ENCODE measurements around the gene SLC24A3. TPM values are rescaled to one million over a fixed set of nuclear protein-coding genes. Genes with fewer than 3 reads are reported as not detected.
"Not testable (repeated sequence)": the region's sequence is repeated elsewhere in the genome, so short reads cannot be mapped to it uniquely, and the experiment has no call there.

The SLC24A3 gene
- polyA plus RNA-seq, 1 donor, result 28.9 TPM

DNA sequence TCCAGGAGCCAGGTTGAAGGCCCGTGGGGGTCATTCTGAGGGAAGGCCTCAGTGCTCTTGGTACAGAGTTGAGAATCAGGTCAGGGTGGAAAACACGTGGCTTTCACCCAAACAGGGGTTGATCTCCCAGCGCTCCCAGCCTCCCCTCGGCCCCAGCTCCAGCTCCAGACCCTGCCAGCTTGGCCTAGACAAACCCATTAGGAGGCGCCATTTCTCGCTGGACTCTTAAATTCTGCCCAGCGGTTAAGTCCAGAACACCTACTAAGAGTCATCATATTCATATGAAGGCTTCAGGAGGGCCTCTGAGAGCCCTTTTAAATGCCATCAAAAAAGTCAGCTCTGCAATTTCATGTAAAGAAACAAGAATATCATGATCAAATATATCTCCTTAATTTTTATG lies 387.6 kb downstream of the SLC24A3 start:
- DNase-seq, result no peak

DNA sequence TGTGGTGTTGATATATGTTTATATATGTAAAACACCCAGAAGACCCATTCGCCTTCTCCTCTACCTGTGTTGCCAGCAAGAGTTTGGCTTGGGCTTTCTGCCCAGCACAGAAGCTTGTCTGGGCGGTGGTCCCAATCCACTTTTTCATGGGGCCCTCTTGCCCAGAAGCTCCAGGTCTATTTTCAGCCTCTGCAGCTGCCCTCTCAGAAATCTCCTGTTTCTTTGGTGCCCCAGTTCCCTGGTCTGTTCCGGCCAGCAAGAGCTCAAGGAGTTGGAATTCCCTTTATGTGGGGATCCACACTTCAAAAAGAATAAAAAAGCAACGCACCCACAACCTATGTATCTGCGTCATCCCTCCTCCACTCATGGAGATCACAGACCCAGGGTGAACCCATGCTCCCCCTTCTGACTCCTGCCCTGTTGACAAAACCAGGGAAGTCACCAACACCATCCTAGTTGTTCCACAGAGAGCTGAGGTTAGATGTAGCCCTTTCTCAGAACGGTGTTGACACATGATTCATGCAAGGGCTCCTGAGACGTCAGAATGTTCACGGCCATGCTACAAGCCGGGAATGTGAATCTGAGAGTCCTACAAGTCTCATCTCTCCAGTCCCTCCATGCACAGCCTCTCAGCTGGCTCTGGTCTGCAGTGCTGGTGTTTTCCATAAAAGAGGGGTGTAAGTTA lies 388.8 kb downstream of the SLC24A3 start:
- DNase-seq, result no peak

DNA sequence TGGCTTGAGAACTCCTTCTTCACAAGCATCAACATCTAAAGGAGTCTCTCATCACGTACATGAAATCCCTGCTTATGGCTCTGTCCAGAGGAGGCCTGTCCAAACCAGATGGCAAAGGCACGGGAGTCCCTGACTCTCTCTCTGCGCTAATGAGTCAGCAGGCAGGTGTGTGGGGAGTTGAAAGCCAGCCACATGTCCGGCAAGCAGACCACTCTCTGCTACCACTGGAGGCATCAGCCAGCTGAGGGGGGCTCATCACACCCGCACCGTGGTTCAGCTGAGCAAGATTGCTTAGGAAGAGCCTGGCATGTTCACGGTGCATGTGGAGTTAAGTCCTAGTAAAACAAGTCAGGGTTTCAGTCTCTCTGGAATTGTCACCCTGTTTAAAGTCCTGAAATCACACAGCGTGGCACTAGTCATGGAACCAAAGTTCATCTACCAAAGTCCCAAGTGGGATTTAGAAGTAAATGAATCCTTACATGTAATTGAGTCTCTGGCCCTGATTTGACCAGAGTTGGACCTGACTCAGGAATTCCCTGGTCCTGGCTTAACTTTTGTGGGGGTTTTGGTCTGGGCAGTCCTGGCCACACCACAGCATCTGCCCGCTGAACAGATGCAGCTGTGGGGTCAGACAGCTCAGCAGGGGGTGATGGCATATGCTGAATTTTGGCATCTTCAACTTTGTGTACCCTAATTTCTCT lies 390.4 kb downstream of the SLC24A3 start:
- DNase-seq, result peak; percentile 25

DNA sequence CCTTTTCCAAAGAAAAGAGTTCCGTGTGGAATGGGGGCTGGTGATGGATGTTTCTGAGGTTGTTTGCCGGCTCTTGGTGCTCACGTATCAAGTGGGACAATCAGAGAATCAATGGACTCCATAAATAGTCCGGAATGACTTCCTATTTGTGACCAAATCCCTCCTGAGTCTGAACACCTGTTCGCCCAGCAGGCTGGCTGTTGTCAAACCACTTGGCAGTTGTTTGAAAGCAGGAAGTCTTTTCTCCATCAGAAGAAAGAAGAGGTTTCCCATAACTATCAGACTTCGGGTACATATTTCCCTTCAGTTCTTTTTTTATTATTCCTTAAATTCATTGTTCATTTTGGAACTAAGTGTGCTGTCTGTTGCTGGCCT lies 390.9 kb downstream of the SLC24A3 start:
- peak; percentile 18 for DNase-seq

DNA sequence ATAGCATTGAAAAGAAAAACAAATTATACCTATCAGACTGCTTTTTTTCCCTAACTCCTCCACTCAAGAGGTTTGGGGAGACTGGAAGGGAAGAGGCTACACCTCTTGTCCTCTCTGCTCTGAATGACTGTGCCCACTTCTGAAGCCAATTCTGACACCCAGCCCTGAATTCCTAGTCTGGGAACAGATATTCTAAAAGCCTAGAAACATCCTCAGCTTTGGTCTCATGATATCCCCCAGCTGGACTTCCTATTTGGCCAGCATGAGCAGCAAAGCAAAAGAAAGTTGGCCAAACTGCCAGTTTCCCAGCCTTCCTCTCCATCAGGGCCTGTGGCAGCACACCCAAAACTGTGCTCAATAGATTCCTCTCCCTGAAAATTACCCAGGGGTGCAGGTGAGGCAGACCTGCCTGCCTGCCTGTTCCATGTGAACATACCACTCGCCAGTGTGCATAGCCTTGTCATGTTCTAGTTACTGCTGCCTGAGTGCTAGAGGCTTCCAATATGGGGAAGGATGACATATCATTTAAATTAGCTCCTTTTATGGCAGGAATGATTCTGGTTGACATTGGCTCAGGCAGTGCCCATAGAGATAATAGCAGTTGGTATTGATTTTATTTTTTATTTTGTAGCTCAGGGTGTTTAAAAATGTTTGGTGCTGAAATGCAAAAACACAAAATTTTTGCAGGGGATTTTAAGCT lies 393.5 kb downstream of the SLC24A3 start:
- no peak for DNase-seq

DNA sequence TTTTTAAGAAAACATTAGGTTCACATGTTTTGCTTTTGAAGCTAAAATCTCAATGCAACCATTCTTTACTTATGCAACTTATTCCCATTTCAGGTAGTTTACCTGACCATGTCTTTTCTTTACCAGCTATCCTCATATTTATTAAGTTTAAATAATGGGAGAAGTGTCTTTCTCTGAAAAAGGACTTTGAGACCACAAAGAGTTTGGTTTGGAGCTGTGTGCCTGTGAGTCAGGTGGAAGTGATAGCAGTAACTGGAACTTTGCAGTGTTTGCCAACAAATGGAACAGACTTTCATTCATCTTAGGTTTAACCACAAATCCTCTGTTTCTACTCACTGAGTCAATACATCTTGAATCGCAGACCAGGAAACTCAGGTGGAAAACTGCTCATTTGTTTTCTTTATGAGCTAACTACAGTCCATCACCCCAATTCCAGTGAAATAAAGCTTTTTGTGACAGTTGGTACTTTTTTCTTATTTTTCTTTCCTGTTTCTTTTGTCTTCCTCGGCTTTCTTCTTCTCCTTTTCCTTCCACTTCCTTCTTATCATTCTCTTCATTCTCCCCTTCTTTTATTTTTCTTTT lies 397.3 kb downstream of the SLC24A3 start:
- no peak for DNase-seq

DNA sequence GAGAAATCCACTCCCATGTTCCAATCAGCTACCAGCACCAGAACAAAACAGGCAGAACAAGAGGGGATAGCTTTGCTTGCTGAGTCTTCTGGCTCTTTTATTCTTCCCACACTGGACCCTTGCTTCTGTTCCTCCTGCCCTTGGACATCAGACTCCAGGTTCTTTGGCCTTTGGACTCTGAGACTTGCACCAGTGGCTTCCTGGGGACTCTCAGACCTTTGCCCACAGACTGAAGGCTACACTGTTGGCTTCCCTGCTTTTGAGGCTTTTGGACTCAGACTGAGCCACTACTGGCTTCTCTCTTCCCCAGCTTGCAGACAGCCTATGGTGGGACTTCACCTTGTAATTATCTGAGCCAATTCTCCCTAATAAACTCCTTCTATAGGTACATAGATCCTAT lies 403.2 kb downstream of the SLC24A3 start:
- DNase-seq, result no peak

DNA sequence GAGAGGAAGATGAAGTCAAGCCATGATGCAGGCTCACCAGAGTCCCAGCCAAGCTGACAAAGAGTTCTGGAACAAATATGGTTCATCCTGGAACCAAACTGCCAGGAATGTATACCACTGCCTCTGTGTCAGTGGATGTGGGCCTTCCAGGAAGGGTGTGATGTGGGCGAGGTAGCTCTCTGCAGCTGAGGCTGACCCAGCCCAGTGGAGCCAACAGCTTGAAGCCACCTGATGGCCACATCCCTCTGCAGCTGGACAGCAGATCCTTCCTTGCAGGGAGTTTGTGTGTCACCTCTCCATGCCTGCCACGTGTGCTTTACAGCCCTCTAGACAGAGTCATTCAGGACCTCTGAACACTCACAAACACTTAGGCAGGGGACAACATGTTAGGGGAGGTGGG lies 403.6 kb downstream of the SLC24A3 start:
- no peak for DNase-seq

DNA sequence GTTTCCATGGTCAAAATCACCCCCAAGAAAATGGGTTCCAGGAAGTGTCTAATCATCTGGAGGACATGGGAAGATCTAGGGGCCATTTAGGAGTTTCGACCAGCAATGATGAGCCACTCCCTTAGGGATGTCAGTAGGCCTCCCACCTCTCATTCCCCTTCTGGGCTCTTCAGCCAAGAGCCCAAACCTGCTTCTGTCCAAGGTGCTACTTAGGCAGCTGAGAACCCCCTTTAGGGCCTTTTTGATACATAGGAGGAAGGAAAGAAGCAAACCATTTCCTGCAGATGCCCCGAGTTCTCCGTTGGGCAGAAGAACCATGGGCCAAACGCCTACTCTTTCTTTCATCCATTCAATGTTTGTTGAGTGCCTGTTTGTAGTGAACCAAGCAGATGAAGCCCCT lies 404.2 kb downstream of the SLC24A3 start:
- no peak for DNase-seq

DNA sequence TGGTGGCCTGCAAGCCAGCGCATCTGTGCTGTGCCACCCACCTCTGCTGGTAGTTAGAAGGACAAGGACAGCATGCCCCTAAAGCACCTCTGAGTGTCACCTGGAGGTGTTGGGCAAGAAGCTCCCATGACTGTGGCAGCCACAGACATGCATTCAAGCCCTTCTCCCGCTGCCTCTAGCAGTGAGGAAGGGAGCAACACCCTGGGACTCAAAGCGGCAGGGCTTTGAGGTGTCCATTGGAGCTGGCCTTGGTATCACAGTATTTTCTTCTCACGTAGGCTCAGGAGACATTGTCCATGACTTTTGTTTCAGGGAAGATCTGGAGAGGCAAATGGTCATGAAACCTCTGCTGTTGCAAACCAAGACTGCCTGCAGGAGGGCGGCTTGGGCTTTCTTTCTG lies 404.8 kb downstream of the SLC24A3 start:
- no peak for DNase-seq

DNA sequence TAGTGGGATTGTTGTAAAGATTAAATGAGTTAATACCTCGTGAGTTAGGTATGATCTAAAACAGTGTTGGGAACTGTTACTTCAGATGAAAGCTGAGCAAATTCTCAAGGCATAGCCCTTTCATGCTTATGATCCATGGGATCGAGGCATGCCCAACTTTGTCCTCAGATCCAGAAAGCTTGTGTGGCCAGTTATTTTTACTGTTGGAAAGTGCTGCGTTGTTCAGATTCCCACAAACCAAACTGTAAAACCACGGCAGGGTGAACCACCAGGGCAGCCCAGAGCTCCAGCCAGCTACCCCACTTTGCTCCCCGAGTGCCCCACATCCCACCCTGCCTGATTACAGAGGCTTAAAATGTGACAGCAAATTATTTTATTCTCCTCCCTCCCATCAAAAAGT lies 406.3 kb downstream of the SLC24A3 start:
- no peak for DNase-seq

DNA sequence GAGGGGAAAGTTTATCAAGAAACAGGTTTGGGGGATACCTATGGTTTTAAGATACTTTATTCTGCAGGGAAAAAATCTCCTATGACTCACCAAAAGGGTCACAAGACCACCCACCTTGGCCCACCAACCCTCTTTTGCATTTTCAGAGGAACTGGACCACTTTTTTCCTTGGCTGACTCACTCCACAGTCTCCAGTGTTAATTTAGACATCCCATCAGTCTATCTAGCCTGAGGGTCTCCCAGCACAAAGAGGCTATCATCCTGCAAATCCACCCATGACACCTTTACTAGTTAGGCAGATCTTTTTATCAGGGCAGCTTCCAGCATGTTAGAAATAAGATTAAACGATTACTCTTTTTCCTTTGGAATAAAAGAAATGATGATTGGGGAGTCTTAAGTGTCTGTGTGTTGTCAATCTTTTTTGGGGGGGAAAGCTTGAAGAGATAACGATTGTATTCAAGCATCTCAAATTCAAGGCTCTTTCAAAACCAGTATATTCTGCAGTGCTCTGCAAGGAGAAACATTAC lies 407.5 kb downstream of the SLC24A3 start:
- DNase-seq, result no peak

DNA sequence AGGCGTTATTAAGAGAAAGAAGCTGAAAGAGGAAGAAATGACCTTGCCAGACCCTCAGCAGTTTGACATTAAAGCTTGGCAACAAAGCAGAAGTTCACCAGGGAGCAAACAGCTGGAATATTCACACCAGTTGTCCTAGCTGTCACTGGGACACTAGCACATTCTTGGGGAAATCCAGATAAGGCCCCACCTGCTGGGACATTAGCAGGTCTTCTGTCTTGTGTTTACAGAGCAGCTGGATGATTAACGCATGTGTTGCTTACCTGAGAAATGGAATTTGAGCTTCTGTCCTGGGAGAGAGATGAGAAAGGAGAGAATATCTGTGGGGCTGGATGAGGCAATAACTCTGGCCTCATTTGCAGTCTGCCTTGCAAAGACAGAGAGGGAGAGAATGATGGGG lies 408.0 kb downstream of the SLC24A3 start:
- no peak for DNase-seq

DNA sequence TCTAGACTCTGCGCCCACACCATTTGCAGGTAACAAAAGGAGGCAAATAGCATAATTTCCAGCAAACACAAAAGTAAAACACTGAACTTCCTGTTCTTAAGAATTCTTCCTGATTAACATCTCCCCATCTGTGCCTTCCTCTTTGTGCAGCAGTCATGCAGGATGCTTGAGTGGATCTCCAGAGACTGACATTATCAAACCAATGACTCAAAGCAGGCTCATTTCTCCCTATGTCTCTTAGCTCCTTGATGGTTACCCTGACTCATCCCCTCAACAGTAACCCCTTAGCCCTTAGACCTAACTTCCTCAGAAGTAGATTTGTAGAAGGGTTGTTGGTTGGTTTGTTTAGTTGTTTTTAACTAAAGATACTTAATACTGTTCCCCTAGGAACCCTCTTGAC lies 408.6 kb downstream of the SLC24A3 start:
- no peak for DNase-seq

DNA sequence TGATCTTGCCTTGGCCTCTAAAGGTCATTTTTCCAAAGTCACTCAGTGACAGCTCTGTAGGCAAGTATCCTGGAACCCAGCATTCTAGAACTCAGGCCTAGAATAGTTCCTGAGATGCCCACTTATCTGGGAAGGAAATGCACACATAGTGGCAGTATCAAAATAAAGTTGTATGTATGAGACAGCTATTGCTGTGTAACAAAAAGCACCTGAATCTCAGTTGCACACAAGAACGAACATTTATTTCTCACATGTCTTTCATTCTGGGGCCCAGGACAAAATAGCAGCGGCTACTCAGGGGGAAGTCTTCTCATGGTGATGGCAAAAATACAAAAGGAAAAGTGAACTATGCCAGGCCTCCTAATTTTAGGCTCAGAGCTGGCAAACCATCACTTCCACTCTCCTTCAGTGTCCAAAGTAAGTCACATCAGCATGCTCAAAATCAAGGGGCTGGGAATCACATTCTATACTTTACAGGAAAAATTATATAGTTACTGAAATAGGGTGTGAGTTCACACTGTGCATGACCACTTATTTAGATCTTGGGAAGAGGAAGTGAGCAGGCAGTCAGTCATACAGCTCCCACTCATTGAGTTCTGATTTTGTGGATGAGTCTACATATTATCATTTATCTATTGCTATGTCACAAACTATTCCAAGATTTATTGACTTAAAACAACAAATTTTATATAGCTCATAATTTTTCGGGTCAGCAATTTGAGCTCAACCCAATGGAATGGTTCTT lies 412.0 kb downstream of the SLC24A3 start:
- no peak for DNase-seq

DNA sequence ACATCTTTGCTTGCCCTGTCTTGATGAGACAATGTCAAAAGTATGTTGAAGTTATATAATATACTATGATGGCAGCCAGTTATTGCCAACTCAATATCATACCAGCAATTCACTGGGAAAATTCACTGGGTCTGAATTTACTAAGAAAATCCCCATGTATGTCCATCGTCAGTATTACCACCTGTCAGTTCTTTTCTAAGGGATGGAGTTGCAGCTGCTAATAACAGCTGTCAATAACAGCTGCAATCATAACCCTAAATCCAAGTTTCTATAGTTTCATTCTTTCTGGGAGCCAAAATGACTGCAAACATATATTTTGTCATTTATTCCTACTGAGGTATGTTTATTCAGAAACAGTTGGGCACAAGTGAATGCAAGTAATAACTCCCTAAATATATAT lies 413.0 kb downstream of the SLC24A3 start:
- peak; percentile 34 for DNase-seq

DNA sequence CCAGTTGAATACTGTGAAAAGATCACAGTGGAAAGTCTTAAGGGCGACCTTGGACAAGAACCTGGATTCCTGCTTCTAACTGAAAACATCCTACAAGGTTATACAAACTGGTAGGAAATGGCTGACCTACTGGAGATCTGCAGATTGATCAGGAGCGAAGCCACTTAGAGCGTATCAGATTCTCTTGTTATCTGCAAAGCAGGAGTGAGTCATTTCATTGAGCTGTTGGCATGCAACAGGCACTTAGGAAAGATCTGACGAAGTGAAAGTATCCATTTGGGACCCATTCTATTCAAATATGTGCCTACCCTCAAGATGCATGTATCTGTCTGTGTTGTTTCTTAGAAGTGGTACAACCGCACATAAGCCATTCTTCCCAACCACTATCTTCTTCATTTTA lies 414.5 kb downstream of the SLC24A3 start:
- DNase-seq, result no peak

DNA sequence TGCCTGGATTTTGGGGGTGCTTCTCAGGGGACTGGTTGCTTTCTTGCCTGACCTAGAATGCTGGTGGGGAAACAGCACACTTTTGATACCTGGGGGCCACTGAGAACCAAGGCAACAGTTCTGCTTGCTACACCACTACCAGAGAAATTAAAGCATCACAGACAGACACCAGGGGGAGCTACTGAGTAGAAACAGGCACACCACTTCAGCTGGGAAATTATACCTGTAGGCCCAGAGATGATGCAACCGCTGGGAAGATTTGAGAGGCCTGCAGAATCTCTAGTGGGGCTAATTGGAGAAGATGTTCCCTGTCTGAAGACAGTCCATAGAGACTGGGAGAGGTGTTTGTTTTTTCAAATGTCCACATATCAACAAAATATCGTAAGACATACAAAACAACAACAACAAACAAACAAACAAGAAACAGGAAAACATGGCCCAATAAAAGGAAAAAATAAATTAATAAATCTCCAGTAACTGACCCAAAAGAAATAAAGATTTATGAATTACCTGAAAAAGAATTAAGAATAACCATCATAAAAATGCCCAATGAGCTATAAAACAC lies 416.2 kb downstream of the SLC24A3 start:
- DNase-seq, result peak; percentile 22

DNA sequence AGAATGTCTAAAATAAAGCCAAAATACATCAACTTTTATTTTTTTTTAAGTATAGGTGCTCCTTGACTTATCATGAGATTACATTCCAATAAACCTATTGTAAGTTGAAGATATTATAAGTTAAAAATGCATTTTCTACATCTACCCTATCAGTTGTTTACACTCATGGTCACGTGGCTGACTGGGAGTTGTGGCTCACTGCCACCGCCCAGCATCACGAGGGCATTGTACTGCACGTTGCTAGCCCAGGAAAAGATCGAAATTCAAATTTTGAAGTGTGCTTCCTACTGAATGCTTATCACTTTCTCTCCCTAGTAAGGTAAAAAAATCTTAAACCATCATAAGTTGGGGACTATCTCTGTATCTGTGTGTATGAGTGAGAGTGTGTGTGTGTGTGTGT lies 419.0 kb downstream of the SLC24A3 start:
- no peak for DNase-seq

DNA sequence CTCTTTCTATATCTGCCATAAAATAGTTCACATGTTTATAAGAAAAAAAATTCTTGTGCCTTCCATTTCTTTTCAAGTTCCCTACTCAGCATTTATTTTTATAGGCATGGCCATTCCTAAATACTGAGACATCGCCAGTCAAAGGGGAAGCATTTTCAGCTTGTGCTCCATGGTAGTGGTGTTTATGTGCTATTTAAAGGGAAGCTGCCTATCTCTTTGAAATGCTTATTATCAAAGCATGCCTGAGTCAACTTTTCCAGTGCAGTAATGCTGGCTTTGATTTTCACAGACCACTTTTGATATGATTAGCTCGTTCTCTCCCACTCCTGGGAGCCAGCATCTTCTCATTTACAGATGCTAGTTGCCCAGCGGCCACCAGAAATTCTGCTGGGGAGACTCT lies 421.5 kb downstream of the SLC24A3 start:
- no peak for DNase-seq

DNA sequence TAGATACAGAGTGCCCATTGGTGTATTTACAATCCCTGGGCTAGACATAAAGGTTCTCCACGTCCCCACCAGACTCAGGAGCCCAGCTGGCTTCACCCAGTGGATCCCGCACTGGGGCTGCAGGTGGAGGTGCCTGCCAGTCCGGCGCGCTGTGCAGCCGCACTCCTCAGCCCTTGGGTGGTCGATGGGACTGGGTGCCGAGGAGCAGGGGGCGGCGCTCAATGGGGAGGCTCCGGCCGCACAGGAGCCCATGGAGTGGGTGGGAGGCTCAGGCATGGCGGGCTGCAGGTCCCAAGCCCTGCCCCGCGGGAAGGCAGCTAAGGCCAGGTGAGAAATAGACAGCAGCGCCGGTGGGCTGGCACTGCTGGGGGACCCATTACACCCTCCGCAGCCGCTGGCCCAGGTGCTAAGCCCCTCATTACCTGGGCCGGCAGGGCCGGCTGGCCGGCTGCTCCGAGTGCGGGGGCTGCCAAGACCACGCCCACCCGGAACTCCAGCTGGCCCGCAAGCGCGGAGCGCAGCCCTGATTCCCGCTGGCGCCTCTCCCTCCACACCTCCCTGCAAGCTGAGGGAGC lies 427.1 kb downstream of the SLC24A3 start:
- DNase-seq, result not testable (repeated sequence)

DNA sequence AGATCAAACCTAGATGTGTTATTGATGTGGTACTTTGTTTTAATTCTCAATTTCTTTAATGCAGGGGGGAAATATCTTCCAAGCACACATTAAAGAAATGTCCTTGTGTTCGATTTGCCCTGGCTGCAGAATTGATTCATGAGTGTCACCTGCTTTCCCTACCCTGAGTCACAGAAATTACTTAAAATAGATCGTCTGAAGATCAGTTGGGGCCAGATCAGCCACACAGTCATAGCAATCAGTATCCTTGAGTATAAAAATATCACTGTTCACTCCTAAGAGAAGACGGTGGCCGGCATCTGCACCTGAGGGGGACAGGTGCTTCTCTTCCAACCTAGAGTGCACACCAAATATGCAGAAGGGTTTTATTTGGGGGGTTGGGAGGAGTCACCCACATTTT lies 430.4 kb downstream of the SLC24A3 start:
- no peak for DNase-seq
